T-helper 1 cell treated with Interleukin-12 subunit alpha and Interleukin-12 subunit beta and Interleukin-4 antibody, amounts not matched to agents 30 μg/mL and 1 μg/mL, for 36 hours (primary cell): Measurements from ENCODE around the gene PPM1A.

Experiments
- H3K27ac Mint-ChIP-seq: one replicate; pipeline ENCODE4 v1.8.0; 2021; ENCODE audit warnings: mild to moderate bottlenecking, mixed read lengths
- H3K27me3 Mint-ChIP-seq: one replicate; pipeline ENCODE4 v1.8.0; 2021; ENCODE audit warnings: low read depth, mixed read lengths
- H3K36me3 Mint-ChIP-seq: one replicate; pipeline ENCODE4 v1.8.0; 2021; ENCODE audit warnings: low read depth, mixed read lengths
- H3K4me1 Mint-ChIP-seq: one replicate; pipeline ENCODE4 v1.8.0; 2021; ENCODE audit warnings: low read depth, mixed read lengths
- H3K4me3 Mint-ChIP-seq: one replicate; pipeline ENCODE4 v1.8.0; 2021; ENCODE audit warnings: mild to moderate bottlenecking, moderate library complexity, mixed read lengths
- H3K9me3 Mint-ChIP-seq: one replicate; pipeline ENCODE4 v1.8.0; 2021; ENCODE audit warnings: mixed read lengths

PPM1A gene

GRCh38 chr14:60215520-60216420 is 33.3 kb upstream of the PPM1A start:
- no peak overlapping the region for H3K4me3 Mint-ChIP-seq
- no peaks in the 10 kb centered on the region for H3K36me3 Mint-ChIP-seq
- no peaks in the 10 kb centered on the region for H3K9me3 Mint-ChIP-seq
- no peak overlapping the region for H3K27ac Mint-ChIP-seq
- H3K4me1 Mint-ChIP-seq = no peaks in the 10 kb centered on the region
- peaks cover 7% of the 10 kb centered on the region for H3K27me3 Mint-ChIP-seq

GRCh38 chr14:60217713-60218112 is 31.3 kb upstream of the PPM1A start:
- no peaks in the 10 kb centered on the region for H3K9me3 Mint-ChIP-seq
- H3K27me3 Mint-ChIP-seq = no peaks in the 10 kb centered on the region
- H3K4me3 Mint-ChIP-seq = no peak overlapping the region
- no peak overlapping the region for H3K27ac Mint-ChIP-seq
- no peaks in the 10 kb centered on the region for H3K4me1 Mint-ChIP-seq
- no peaks in the 10 kb centered on the region for H3K36me3 Mint-ChIP-seq

GRCh38 chr14:60220084-60220483 is 28.9 kb upstream of the PPM1A start:
- Mint-ChIP-seq H3K27ac (no peak overlapping the region), H3K36me3 (no peaks in the 10 kb centered on the region), H3K4me1 (no peaks in the 10 kb centered on the region), H3K9me3 (no peaks in the 10 kb centered on the region), H3K27me3 (no peaks in the 10 kb centered on the region), H3K4me3 (no peak overlapping the region)

- H3K36me3 Mint-ChIP-seq = no peaks in the 10 kb centered on the region
- no peak overlapping the region for H3K4me3 Mint-ChIP-seq
- H3K9me3 Mint-ChIP-seq = no peaks in the 10 kb centered on the region
- no peaks in the 10 kb centered on the region for H3K27me3 Mint-ChIP-seq
- no peak overlapping the region for H3K27ac Mint-ChIP-seq
- no peaks in the 10 kb centered on the region for H3K4me1 Mint-ChIP-seq
Measured at GRCh38 chr14:60220917-60221316, 28.1 kb upstream of the PPM1A start.

GRCh38 chr14:60221457-60221856 is 27.6 kb upstream of the PPM1A start:
- no peaks in the 10 kb centered on the region for H3K36me3 Mint-ChIP-seq
- no peaks in the 10 kb centered on the region for H3K27me3 Mint-ChIP-seq
- H3K27ac Mint-ChIP-seq = no peak overlapping the region
- H3K4me1 Mint-ChIP-seq = no peaks in the 10 kb centered on the region
- no peaks in the 10 kb centered on the region for H3K9me3 Mint-ChIP-seq
- H3K4me3 Mint-ChIP-seq = no peak overlapping the region

- H3K4me3 Mint-ChIP-seq = no peak overlapping the region
- H3K36me3 Mint-ChIP-seq = no peaks in the 10 kb centered on the region
- H3K4me1 Mint-ChIP-seq = no peaks in the 10 kb centered on the region
- H3K27ac Mint-ChIP-seq = no peak overlapping the region
- no peaks in the 10 kb centered on the region for H3K27me3 Mint-ChIP-seq
- no peaks in the 10 kb centered on the region for H3K9me3 Mint-ChIP-seq
Measured at GRCh38 chr14:60222820-60223219, 26.2 kb upstream of the PPM1A start.

- Mint-ChIP-seq H3K9me3 (no peaks in the 10 kb centered on the region), H3K4me1 (no peaks in the 10 kb centered on the region), H3K36me3 (no peaks in the 10 kb centered on the region), H3K4me3 (no peak overlapping the region), H3K27ac (no peak overlapping the region), H3K27me3 (no peaks in the 10 kb centered on the region)
Measured at GRCh38 chr14:60225265-60225664, 23.8 kb upstream of the PPM1A start.

GRCh38 chr14:60226298-60226697 is 22.7 kb upstream of the PPM1A start:
- Mint-ChIP-seq H3K4me1 (no peaks in the 10 kb centered on the region), H3K9me3 (peaks cover 4% of the 10 kb centered on the region), H3K4me3 (no peak overlapping the region), H3K36me3 (no peaks in the 10 kb centered on the region), H3K27me3 (peaks cover 5% of the 10 kb centered on the region), H3K27ac (no peak overlapping the region)

GRCh38 chr14:60227291-60227690 is 21.7 kb upstream of the PPM1A start:
- H3K4me3 Mint-ChIP-seq = no peak overlapping the region
- peaks cover 12% of the 10 kb centered on the region for H3K9me3 Mint-ChIP-seq
- no peak overlapping the region for H3K27ac Mint-ChIP-seq
- H3K4me1 Mint-ChIP-seq = no peaks in the 10 kb centered on the region
- H3K27me3 Mint-ChIP-seq = peaks cover 9% of the 10 kb centered on the region
- H3K36me3 Mint-ChIP-seq = no peaks in the 10 kb centered on the region

- Mint-ChIP-seq H3K9me3 (peaks cover 17% of the 10 kb centered on the region), H3K36me3 (no peaks in the 10 kb centered on the region), H3K4me3 (no peak overlapping the region), H3K27ac (no peak overlapping the region), H3K27me3 (peaks cover 11% of the 10 kb centered on the region), H3K4me1 (no peaks in the 10 kb centered on the region)
Measured at GRCh38 chr14:60229614-60230013, 19.4 kb upstream of the PPM1A start.

- Mint-ChIP-seq H3K4me1 (no peaks in the 10 kb centered on the region), H3K27me3 (peaks cover 11% of the 10 kb centered on the region), H3K4me3 (no peak overlapping the region), H3K9me3 (peaks cover 17% of the 10 kb centered on the region), H3K27ac (no peak overlapping the region), H3K36me3 (no peaks in the 10 kb centered on the region)
Measured at GRCh38 chr14:60232185-60232584, 16.8 kb upstream of the PPM1A start.

- Mint-ChIP-seq H3K4me1 (no peaks in the 10 kb centered on the region), H3K27ac (no peak overlapping the region), H3K36me3 (no peaks in the 10 kb centered on the region), H3K27me3 (peaks cover 11% of the 10 kb centered on the region), H3K4me3 (no peak overlapping the region), H3K9me3 (peaks cover 17% of the 10 kb centered on the region)
Measured at GRCh38 chr14:60233251-60233650, 15.8 kb upstream of the PPM1A start.

- H3K4me1 Mint-ChIP-seq = no peaks in the 10 kb centered on the region
- no peak overlapping the region for H3K27ac Mint-ChIP-seq
- peaks cover 13% of the 10 kb centered on the region for H3K27me3 Mint-ChIP-seq
- peaks cover 17% of the 10 kb centered on the region for H3K9me3 Mint-ChIP-seq
- H3K36me3 Mint-ChIP-seq = no peaks in the 10 kb centered on the region
- H3K4me3 Mint-ChIP-seq = no peak overlapping the region
Measured at GRCh38 chr14:60233891-60234290, 15.1 kb upstream of the PPM1A start.

- Mint-ChIP-seq H3K4me3 (no peak overlapping the region), H3K4me1 (no peaks in the 10 kb centered on the region), H3K9me3 (peaks cover 17% of the 10 kb centered on the region), H3K27me3 (peaks cover 16% of the 10 kb centered on the region), H3K27ac (no peak overlapping the region), H3K36me3 (no peaks in the 10 kb centered on the region)
Measured at GRCh38 chr14:60235440-60235839, 13.6 kb upstream of the PPM1A start.

GRCh38 chr14:60238955-60239354 is 10.1 kb upstream of the PPM1A start:
- Mint-ChIP-seq H3K4me1 (no peaks in the 10 kb centered on the region), H3K27ac (no peak overlapping the region), H3K36me3 (no peaks in the 10 kb centered on the region), H3K9me3 (no peaks in the 10 kb centered on the region), H3K4me3 (no peak overlapping the region), H3K27me3 (peaks cover 8% of the 10 kb centered on the region)
